ENCODE measurements around the gene UQCRHL.

UQCRHL gene

DNA sequence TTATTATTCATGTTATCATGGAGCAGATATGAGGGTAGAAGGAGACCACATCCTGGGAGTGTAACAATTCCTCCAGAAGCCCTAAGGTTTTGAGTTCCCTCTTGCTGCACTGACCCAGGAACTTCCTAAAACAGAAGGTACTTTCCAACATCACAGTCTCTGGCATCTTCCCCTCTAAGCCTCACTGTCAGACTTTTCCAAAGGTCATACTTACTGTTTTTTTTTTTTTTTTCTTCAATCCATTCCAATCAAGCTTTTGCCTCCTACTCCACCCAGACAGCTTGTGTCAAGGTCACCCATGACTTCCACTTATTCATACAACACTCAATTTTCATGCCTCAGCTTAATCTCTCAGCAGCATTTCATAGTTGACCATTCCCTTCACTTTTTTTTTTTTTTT, 18.4 kb upstream of the UQCRHL start:
- DNase-seq (ENCODE audit: extremely low read depth, insufficient read length): no peak
- TF ChIP-seq, protein P1, sequence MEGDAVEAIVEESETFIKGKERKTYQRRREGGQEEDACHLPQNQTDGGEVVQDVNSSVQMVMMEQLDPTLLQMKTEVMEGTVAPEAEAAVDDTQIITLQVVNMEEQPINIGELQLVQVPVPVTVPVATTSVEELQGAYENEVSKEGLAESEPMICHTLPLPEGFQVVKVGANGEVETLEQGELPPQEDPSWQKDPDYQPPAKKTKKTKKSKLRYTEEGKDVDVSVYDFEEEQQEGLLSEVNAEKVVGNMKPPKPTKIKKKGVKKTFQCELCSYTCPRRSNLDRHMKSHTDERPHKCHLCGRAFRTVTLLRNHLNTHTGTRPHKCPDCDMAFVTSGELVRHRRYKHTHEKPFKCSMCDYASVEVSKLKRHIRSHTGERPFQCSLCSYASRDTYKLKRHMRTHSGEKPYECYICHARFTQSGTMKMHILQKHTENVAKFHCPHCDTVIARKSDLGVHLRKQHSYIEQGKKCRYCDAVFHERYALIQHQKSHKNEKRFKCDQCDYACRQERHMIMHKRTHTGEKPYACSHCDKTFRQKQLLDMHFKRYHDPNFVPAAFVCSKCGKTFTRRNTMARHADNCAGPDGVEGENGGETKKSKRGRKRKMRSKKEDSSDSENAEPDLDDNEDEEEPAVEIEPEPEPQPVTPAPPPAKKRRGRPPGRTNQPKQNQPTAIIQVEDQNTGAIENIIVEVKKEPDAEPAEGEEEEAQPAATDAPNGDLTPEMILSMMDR (IDR thresholded peaks at IDR 0.05; ENCODE audit: insufficient read depth, low read length, poor library complexity, severe bottlenecking): no peak
- H3K27me3 ChIP-seq (replicated peaks; ENCODE audit: control insufficient read depth, insufficient read depth, low read length): no peaks in the 10 kb centered on the region

DNA sequence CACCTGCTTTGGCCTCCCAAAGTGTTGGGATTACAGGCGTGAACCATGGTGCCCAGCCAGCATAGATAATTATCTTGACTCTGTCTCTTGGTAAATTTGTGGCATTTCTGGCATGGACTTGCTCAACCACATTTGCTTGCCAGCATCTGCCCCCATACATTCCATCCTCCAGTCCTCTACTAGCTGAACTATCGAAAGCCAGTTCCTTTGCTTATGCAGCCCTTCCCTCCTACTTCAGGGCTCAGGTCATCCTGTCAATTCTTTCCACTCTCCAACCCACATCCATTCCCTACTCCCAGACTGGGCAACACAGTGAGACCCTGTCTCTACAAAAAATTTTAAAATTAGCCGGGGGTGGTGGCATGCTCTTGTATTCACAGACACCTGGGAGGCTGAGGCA, 13.0 kb upstream of the UQCRHL start:
- H3K4me3 ChIP-seq (replicated peaks; ENCODE audit: low read depth, low read length): no peak overlapping the region
- TF ChIP-seq, protein P1 (IDR thresholded peaks at IDR 0.05; ENCODE audit: insufficient read depth, low read length, poor library complexity, severe bottlenecking): no peak
- H3K36me3 ChIP-seq (ENCODE audit: control insufficient read depth, insufficient read depth, low read length): no peaks in the 10 kb centered on the region
- no peaks in the 10 kb centered on the region for H3K27me3 ChIP-seq (replicated peaks; ENCODE audit: control insufficient read depth, insufficient read depth, low read length)
- no peak for DNase-seq (ENCODE audit: extremely low read depth, insufficient read length)

More for the DNA sequence above, 18.4 kb upstream of the UQCRHL start:
- H3K4me3 ChIP-seq (replicated peaks; ENCODE audit: low read depth, low read length): no peak overlapping the region
- H3K36me3 ChIP-seq (ENCODE audit: control insufficient read depth, insufficient read depth, low read length): no peaks in the 10 kb centered on the region

DNA sequence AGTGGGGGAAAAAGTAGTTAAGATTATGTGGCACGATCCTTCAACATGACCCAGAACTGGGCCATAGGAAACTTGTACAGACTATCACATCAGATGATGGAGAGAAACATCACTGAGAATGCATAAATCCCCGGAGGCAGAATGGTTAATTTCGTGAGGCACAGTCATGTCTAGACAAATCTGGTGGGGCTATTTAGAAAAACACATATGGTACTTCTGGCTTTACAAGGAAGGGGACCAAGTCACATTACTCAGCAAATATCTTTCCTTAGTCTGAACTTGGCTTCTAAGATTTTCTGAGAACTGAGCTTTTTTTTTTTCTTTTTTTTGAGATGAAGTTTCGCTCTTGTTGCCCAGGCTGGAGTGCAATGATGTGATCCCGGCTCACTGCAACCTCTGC, 9.2 kb upstream of the UQCRHL start:
- H3K36me3 ChIP-seq (ENCODE audit: control insufficient read depth, insufficient read depth, low read length): no peaks in the 10 kb centered on the region
- TF ChIP-seq, protein P1 (IDR thresholded peaks at IDR 0.05; ENCODE audit: insufficient read depth, low read length, poor library complexity, severe bottlenecking): no peak
- no peaks in the 10 kb centered on the region for H3K27me3 ChIP-seq (replicated peaks; ENCODE audit: control insufficient read depth, insufficient read depth, low read length)
- H3K4me3 ChIP-seq (replicated peaks; ENCODE audit: low read depth, low read length): no peak overlapping the region
- DNase-seq (ENCODE audit: extremely low read depth, insufficient read length): no peak

DNA sequence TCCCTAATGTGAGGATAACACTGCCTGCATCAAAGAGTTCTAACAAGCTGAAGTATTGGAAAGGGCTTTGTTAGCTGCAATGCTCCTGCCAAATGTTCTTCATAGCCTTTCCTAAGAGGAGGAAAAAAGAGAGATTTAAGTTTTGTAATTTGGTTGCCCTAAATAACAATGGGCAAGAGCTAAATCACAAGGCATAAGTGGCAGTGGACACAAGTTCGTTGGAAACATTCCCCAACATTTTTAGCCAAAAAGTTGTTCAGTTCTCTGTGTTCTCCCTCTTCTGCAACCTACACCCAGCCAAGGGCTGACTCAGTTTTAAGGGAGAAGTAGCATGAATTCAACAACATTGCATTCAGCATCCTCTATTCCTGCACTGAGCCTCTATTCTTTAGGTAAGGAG, 2.6 kb upstream of the UQCRHL start:
- TF ChIP-seq, protein P1 (IDR thresholded peaks at IDR 0.05; ENCODE audit: insufficient read depth, low read length, poor library complexity, severe bottlenecking): no peak
- H3K36me3 ChIP-seq (ENCODE audit: control insufficient read depth, insufficient read depth, low read length): no peaks in the 10 kb centered on the region
- H3K4me3 ChIP-seq (replicated peaks; ENCODE audit: low read depth, low read length): no peak overlapping the region
- H3K27me3 ChIP-seq (replicated peaks; ENCODE audit: control insufficient read depth, insufficient read depth, low read length): no peaks in the 10 kb centered on the region
- no peak for DNase-seq (ENCODE audit: extremely low read depth, insufficient read length)

DNA sequence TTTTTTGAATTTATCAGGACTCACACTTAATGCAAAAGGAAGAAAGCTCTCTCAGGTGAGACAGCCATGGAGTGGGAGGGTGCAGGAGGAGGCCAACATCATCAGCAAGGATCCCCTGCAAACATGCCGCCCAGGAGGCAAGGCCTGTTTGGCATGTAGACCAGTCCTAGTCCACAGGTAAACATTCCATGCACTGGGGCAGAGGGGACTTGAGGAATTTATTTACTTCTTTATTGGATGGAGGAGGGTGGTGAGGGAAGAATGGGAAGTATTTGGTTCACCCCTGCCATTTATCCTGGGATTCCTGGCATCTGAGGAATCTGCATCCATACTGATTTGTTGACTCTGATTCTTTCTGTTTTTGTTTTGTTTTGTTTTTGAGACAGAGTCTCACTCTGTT, 1.5 kb upstream of the UQCRHL start:
- DNase-seq (ENCODE audit: extremely low read depth, insufficient read length): no peak
- H3K4me3 ChIP-seq (replicated peaks; ENCODE audit: low read depth, low read length): no peak overlapping the region
- H3K36me3 ChIP-seq (ENCODE audit: control insufficient read depth, insufficient read depth, low read length): no peaks in the 10 kb centered on the region
- H3K27me3 ChIP-seq (replicated peaks; ENCODE audit: control insufficient read depth, insufficient read depth, low read length): no peaks in the 10 kb centered on the region
- TF ChIP-seq, protein P1 (IDR thresholded peaks at IDR 0.05; ENCODE audit: insufficient read depth, low read length, poor library complexity, severe bottlenecking): no peak

DNA sequence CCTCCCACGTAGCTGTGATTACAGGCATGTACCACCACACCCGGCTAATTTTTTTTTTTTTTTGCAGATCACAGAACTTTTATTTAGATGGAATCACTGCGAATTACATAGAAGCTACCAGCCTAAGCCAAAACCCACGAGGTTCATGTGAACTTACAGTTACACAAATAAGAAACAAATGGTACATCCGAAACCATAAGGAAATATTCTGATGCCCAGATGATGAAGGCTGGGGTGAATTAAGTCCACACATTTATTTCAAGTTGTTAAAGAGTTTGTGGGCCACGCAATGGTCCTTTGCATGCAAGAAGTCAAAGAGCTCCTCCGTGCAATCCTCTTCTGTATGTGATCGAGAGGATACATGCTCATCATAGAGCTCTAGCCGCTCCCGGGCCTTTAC, 328 bp downstream of the UQCRHL start:
- DNase-seq (ENCODE audit: extremely low read depth, insufficient read length): no peak

More for the DNA sequence above, 328 bp downstream of the UQCRHL start:
- no peak overlapping the region for H3K4me3 ChIP-seq (replicated peaks; ENCODE audit: low read depth, low read length)
- TF ChIP-seq, protein P1 (IDR thresholded peaks at IDR 0.05; ENCODE audit: insufficient read depth, low read length, poor library complexity, severe bottlenecking): no peak
- no peaks in the 10 kb centered on the region for H3K27me3 ChIP-seq (replicated peaks; ENCODE audit: control insufficient read depth, insufficient read depth, low read length)
- H3K36me3 ChIP-seq (ENCODE audit: control insufficient read depth, insufficient read depth, low read length): no peaks in the 10 kb centered on the region
